Activated CD4-positive, CD25-positive, alpha-beta regulatory T cell treated with anti-CD3 and anti-CD28 coated beads, Interleukin-2, amount 50 U/mL, for 24 hours (primary cell): ENCODE results near the gene UNG.
"Not testable (repeated sequence)": the region's sequence is repeated elsewhere in the genome, so short reads cannot be mapped to it uniquely, and the experiment has no call there.

Experiments used
- ATAC-seq, 2 donors: fragments of 150-1000 bp; cut with Tn5 transposase; one replicate each; pipeline ENCODE4 v1.10.0; 2021; ENCODE audit warnings: mild to moderate bottlenecking in 1 of 2, moderate library complexity in 1 of 2

Gene UNG

DNA sequence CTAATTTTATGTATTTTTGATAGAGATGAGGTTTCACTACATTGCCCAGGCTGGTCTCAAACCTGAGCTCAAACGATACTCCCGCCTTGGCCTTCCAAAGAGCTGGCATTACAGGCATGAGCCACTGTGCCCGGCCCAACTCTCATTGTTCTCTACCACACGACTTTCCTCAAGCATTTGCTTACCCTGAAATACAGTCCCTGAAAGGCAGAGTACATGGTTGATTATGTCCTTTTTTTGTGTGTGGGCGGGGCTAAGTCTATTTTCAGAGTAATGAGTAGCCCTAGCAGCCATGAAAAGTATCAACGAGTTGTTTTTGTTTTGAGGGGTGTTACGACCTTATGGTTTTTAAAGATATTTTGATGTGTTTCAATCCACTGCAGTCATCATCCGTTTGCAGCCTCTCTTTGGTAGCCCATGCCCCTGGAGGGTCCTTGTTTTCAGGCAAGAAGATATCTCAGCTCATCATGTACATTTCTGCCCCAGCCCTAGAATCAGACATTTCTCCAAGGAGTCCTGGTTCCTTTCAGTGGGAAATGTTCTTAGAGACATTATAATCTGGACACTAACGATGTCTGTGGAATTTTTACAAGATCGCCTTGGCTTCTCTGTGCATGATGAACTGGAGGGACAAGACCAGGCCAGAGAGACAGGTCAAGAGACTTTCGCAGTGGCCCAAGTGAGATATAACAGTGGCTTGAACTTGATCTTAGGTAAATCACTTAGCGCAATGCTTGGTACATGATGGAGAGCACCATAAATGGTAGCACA, 27.7 kb downstream of the UNG start:
- ATAC-seq, result no peak

DNA sequence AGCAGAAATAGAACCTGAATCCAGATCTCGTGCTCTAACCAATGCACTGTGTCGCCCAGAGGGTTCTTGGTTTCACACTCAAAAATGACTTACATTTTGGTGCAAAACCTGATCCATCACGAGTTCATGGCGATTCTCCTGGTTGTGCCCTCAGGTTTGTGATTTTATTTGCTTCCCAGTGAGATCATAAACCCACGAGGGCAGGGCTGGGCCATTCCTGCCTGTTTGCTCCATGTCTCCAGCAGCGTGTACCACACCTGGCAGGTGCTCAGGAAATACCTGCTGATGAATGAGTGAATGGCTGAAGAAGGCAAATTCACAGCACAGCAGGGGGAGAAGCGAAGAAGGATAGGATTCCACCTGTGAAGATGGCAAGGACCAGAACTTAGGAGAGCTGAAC, 28.4 kb downstream of the UNG start:
- ATAC-seq, result no peak

DNA sequence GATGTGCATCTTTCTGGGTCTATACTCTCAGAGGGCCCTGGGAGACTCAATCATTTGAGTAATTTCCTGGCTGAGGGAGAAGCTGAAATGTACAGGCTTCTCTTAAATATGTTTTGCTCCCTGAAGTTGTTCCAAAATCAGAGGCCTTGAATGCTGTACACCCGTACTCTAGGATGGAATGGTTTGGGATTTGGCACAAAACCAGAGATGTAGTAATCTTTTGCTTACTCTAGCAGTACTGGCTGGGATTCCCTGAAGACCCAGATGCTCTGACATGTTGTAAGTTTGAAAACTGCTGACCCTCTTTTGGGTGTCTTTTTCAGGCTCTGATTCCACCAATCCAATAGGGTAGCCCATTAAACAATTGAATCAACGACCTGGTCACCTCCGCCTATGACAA, 29.4 kb downstream of the UNG start:
- no peak for ATAC-seq

DNA sequence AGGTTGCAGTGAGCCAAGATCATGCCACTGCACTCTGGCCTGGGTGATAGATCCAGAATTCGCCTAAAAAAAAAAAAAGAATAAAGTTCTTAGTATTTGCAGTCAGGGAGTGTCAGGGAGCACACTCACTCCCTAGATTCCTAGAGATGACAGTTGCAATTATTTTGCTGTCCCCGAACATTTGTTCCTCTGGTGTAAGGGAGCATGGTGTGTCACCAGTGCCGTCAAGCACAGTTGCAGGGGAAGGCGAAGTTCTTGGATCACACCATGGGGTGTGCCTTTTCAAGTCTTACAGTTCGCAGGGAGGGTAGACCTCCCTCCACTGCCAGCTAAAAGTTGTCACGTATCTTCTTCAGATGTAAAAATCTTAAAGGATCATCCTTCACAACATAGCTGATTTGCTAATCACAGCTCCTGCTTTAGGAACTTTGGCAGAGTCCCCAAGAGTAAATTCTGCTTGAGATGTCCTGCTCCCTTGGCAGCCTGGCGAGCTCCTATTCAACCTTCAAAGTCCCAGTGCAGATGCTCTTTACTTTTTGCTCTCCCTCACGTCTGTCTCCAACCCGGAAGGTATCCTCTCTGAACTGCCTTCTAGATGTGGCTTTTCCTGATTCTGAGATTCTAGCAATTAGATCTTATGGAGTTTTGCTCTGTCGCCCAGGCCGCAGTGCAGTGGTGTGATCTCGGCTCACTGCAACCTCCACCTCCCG, 30.3 kb downstream of the UNG start:
- no peak for ATAC-seq

DNA sequence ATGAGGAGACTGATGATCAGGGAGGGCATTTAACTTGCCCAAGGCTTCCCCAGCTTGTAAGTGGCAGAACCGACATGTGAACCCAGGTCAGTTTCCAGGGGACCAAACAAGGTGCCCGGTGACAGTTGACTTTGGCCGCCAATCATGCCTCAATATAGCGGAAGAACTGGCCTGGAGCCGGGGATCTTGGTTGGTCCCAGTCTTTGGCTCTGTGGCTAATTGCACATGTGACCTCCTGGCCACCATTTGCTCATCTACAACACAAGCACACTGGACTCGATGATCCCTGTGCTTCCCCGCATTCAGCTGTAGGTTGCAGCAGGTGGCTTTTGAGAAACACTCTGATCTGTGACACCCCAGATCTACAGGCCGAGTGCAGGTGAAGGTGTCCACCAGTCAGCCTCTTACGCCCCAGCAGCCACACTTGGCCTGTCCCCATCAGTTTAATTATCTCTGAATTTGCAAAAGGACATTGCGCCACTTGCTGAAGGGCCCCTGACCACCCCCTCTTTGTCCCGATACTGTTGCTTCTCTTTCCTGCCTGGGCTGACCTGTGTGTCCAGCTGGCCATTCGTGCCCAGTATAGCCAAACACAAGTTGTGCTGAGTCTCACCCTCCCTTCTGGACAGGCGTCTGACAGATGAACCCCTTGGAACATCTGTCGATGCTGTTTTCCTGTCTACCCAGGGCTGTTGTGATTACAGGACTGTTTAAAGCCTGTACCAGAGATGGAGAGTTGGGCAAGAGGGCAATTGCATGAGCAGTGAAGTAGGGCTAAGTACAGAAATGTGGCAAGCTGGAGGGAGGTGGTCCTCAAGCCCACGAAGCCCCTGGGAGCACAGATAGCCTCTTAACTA, 33.1 kb downstream of the UNG start:
- ATAC-seq, result no peak

DNA sequence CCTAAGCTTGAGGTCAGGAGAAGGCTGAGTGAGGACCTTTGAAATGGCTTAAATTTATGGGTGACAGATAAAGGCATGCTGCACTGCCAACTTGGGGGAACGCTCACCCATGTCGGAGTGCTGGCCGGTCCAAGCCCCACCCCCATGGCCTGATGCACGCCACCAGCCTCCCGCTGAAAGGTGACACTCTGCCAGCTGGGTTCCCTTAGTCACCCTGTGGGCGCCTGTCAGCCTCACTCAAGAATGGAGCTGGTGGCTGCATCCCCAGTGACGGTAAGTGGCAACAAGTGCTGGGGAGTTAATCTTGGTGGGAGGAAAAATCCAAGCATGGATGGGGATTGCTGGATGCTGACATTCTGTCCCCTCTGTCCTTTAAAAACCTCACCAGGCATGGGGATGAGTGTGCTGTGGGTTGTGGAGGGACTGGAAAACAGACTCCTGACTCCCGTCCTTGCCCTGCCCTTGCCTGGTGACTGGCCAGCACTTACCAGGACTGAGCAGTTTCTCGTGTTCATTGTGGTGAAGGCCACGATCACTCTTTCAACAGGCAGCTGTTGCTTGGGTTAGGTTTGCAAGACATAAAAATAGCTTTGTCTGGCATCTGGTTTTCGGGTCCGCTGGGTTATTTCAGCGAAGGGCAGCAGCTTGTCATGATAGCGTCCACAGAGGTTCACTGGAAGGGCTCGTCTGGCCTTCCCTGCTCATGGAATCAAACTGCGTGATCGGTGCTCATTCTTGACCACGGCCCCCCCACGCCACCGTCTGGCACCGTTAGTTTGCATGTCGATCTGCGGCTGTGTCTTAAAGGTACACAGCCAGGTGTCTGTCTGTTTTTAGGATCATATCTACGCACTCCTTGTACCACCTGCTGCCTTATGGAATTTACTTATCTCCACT, 34.0 kb downstream of the UNG start:
- no peak for ATAC-seq

DNA sequence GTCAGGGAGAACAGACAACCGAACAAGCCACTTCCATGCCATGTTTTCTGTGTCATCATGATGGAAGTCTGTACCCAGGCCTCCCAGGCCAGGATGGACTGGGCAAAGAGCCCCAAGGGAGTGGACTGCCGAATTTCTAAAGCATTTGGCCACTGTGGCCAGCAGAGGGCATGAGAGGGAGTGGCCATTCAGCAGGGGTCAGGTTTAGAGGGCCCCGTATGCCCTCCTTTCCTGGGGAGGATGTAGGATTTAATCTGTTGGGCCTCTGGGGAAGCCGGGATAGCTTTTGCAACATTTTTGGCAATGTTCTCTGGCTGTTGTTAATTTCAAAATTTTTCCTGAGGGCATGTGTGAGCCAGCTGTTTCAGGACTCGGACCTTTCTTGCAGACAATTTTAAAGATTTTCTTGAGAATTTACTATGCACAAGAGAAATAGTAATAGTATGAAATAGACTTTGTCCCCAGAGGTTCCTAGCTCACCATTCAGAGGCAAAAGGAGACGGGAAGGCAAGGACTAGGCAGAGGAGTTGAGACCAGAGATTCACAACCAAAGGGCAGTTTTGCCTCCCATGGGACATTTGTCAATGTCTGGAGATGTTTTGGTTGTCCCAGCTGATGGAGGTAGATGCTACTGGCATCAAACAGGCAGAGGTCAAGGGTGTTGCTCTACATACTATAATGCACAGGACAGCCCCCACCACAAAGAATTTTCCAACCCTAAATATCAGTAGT, 37.0 kb downstream of the UNG start:
- ATAC-seq, result no peak

DNA sequence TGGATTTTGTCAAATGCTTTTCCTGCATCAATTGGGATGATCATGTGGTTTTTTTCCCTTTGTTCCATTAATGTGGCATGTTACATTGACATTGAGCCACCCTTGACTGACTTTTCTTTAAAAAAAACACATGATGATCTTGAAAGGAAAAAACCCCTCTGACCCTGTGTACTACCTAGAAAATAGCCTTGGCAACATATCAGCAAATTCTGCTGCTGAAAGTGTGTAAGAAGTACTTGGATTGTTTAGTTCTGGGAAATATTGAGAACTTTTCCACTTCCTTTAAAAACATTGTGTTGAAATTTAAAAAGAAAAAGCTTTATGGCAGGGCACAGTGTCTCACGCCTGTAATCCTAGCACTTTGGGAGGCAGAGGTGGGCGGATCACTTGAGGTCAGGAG, 39.7 kb downstream of the UNG start:
- no peak for ATAC-seq

DNA sequence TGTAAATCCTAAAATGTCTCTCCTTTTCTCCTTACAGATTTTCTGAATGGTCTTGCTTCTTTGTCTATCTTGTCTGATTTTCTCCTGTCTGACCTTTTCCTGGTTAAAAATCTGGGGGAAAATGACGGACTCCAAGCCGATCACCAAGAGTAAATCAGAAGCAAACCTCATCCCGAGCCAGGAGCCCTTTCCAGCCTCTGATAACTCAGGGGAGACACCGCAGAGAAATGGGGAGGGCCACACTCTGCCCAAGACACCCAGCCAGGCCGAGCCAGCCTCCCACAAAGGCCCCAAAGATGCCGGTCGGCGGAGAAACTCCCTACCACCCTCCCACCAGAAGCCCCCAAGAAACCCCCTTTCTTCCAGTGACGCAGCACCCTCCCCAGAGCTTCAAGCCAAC, 42.0 kb downstream of the UNG start:
- ATAC-seq, result no peak

DNA sequence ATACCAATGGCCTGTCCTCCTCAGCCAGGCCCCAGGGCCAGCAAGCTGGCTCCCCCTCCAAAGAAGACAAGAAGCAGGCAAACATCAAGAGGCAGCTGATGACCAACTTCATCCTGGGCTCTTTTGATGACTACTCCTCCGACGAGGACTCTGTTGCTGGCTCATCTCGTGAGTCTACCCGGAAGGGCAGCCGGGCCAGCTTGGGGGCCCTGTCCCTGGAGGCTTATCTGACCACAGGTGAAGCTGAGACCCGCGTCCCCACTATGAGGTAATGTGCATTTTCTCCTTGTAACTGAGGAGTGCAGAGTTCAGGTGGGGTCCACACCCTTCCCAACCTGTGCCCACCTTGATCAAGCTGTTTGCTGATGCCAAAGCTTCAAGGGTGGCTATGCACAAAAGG, 42.4 kb downstream of the UNG start:
- ATAC-seq, result no peak

DNA sequence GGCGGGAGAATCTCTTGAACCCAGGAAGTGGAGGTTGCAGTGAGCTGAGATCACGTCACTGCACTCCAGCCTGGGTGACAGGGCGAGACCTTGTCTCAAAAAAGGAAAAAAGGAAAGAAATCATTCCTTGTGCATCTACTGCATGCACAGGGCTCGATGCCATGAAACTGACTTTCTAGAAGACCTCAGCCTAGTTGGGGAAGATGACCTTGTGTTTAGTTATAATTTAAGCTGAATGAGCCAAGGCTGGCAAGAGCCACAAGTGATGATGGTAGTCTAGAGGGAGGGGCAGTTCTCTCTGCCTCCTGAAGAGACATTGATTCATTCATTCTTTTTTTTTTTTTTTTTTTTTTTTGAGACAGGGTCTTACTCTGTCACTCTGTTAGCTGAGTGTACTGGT, 43.2 kb downstream of the UNG start:
- no peak for ATAC-seq

DNA sequence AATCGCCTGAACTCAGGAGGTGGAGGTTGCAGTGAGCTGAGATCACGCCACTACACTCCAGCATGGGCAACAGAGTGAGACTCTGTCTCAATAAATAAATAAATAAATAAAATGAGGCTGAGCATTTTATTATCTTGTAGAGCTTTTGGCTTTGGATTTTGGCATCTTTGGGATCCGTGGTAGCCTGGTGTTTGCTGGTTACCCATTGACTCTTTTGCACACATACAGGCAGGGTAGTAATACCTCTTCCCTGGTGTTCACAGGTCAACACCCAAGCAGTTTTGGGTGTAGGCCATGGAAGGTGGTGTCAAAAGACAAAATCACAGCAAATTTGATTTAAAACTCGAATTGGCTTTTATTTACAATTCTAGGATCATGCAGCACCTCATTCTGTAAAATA, 46.8 kb downstream of the UNG start:
- no peak for ATAC-seq

DNA sequence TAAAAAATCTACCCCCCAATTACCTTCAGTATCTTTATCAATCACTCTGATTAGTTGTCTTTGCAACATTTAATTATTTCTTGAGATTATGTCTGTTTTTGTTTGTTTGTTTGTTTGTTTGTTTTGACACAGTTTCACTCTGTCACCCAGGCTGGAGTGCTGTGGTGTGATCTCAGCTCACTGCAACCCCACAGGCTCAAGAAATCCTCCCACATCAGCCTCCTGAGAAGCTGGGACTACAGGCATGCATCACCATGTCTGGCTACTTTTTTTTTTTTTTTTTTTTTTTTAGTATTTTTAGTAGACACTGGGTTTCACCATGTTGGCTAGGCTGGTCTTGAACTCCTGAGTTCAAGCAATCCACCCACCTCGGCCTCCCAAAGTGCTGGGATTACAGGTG, 49.7 kb downstream of the UNG start:
- not testable (repeated sequence) for ATAC-seq

DNA sequence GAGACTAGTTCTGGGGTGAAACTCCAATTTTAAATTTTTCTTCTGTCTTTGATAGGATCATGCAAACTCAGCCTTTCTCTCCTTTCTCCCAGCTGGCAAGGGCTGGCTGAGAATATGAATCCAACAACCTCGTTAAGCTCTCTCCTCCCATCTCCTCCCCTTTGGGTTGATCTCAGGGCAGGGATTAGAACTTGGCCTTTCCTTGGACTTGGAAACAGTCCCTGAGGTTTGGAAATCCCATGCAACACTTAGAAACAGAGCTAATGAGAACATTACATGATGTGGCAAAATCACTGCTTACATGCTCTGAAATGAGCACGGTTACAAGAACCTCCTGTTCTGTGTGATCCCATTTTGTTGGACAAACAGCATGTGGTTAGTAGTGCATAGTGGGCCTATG, 50.6 kb downstream of the UNG start:
- ATAC-seq, result no peak

DNA sequence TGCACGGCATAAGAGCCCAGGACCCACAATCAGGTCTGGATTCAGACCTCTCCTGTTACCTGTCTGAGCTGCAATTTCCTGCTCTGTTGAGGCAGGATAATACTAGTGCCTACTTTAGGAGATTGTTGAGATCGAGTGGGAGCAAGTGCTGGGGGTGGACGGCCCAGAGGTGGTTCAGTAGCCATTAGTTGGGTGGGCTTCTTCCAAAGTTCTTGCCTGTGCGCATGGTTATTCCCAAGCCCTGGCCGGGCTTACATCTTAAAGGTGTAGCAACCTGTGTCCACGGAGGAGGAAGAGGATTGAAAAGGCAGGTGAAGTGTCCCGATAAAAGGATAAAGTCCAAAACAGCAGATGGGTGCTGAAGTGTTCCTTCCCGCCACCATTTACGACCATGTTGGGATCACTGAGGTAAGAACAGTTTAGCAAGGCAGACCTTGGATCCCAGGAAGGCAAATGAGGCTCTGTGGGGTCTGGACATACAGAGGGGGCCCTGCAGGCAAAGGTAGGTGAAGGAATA, 52.8 kb downstream of the UNG start:
- ATAC-seq, result no peak

DNA sequence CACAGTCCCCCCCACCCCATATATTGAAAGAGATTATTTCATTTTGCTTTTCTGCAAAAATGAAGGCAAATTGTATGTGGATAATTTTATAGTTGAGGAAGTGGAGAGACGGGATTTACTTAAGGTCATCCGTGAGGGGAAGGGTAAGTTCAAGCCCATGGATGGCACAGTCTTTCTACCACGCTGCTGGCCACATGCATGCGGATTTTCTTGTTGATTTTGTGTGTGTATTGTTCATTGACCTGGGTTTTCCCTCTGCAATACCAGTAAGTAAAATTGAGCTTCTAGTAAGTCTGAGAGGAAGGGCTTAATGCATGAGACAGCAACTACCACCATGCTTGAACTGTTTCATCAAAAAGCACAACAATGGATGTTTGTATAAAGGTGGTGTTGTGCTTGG, 54.1 kb downstream of the UNG start:
- ATAC-seq, result no peak

DNA sequence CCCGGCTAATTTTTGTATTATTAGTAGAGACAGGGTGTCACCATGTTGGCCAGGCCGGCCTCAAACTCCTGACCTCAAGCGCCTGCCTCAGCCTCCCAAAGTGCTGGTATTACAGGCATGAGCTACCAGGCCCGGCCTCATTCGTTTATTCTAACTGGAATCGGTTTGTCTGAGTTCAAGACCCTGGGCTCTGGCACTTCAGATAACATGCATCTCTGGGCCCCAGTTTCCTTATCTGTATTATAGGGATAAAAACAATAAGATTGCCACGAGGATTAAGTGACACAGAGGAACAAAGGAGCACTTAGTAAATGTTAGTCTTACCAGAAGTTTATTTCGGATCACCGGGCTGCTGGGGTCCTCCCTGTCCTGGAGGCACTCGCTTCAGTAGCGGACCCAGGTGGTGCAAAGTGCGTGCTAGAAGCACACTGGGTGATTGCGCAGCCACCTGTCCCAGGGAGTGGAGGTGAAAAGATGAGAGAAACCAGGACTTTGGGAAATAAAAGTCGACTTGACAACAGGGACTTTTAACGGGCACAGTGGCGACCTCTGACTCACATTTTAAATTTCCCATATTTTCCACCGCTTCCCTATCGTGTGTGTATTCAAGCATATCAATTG, 56.5 kb downstream of the UNG start:
- no peak for ATAC-seq

DNA sequence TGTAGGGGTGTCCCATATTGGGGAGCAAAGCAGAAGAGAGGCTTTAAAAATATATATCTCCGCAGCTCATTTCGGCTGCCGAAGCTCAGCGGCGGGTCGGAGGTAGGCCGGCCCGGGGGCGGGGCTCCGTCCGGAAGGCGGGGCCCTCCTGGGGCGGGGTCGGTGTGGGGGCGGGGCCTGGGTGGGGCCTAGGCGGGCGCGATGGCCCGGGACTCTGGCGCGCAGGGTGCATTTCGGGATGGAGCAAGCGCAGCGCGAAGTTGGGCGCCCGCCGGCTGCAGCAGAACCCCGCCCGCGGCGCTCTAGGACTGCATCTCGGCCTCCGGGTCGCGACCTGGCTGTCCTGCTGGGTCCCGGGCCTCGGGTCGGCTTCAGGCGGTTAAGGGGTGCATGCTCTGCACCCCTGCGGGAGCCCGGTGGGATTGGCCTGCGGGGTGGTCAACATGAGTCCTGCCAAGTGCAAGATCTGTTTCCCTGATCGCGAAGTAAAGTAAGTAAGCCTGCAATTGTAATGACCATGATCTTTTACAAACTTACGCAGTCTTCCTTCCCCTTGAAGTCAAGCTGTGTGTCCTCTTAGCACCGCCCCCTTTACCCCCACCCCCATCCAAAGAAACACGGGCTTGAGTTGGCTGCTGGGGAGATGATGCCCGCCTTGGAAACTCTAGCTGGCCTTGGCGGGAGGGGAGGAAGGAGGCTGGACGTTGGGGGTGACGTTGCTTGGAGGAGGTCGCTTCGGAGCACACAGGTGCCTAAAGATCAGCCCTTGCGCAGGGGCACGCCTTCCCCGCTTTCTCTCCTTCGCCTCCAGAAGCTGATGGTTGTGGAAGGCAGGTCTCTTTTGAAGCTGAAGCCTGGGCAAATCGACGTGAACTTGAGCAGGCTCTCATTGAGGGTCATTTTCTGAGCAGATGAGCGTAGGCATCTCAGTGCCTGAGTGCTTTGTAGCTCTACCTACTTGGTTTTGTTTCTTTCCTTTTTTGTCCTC, 57.3 kb downstream of the UNG start:
- peak; percentile 94 to 97 for ATAC-seq

DNA sequence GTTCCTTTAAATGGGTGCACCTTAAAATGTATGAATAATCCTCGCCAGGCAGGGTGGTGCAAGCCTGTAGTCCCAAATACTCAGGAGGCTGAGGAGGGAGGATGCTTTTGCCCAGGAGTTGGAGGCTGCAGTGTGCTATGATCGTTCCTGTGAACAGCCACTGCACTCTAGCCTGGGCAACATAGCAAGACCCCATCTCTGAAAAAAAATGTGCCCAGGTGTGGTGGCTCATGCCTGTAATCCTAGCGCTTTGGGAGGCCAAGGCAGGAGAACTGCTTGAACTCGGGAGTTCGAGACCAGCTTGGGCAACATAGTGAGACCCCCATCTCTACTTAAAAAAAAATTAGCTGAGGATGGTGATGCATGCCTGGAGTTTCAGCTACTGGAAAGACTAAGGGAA, 58.6 kb downstream of the UNG start:
- ATAC-seq, result no peak

DNA sequence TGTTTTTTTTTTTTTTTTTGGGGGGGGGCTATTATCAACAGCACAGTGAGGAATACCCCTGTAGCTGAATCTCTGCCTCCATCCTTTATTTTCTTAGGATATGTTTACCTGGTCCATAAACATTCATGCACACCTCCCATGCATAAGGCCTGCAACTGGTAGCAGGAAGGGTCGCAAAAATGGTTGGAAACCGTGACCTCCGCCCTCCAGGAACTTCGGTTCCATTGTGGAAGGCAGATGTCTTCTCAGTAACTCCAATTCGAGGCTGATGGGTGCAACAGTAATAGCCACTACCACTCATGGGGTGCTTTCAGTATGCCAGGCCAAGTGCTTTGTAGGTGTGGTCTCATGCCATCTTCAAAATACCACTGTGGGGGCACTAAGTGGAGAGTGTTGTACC, 59.2 kb downstream of the UNG start:
- ATAC-seq, result no peak
